ENCODE data around the gene CETN2. TPM values are rescaled to one million over a fixed set of nuclear protein-coding genes. Genes with fewer than 3 reads are reported as not detected.

CETN2 gene
- total RNA-seq, 4 donors from 2014 or later = 10.5 to 18.8 (median 13.5) TPM

DNA sequence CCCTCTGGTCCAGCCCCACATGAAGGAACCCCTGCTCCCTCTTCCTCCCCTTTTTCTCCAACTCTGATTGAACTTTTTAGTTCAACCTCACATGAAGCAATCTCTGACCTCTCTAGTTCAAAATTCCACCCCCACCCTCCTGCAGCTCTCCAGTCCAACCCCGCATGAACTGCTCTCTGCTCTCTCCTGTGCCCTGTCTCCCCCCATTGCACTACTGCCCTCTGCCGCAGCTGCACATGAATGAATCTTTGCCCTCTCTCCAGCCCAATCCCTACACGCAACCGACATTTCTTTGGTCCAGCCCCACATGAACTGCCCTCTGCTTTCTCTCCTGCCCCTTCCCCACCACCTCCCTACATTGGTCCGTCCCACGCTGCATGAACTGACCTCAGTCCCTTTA is 6.9 kb downstream of the CETN2 start:
- H3K4me3 ChIP-seq (ENCODE audit: low read depth, poor library complexity, severe bottlenecking) = no peak overlapping the region
- 70 to 81% methylated on average over 6 of the region's 6 CpGs for whole genome bisulfite sequencing, 2 donors
- TF ChIP-seq POLR2A (IDR thresholded peaks at IDR 0.05) (no peak), CTCF (IDR thresholded peaks at IDR 0.05) (no peak)
- DNase-seq (ENCODE audit: low spot score in 2 of 2) = no peak
- intact Hi-C loops (cut with DNase I; ENCODE audit: low total_unique reads) = no loop called here

DNA sequence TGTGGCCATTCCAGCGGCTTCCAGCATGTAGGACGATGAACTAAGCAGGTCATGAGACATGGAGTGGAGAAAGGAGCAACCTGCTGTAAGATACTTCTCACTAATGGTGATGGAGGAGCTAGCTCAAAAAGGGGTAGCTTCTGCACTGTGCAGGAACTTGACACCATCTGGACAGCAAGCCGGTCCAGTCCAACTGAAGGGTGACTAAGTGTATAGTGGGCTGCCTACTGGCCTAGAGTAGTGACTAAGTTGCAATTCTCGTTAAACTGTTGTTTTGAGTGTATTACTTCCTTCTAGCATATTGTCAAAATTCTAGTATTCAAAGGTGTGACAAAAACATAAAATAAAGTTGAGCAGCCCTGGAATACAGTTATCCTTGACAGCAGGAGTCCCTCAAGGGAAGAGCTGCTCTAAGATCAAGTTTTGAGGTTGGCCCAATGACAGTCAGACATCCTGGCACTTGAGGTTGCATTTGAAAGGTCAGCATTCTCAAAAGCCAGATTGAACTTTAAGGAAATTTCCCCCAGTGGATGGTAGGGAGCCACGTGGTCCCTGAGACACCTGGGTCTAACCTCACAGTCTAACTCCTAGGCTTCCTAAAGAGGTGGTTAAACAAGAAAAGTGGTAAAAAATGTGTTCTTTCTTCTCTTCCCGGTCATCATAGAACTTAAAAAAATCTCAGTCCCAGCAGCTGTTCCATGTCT is 8.0 kb downstream of the CETN2 start:
- intact Hi-C loops (cut with DNase I; ENCODE audit: low total_unique reads) = no loop called here
- H3K4me3 ChIP-seq (ENCODE audit: low read depth, poor library complexity, severe bottlenecking) = no peak overlapping the region
- 63 to 69% methylated on average over 6 of the region's 6 CpGs for WGBS, 2 donors
- DNase-seq (ENCODE audit: low spot score in 2 of 2) = no peak
- TF ChIP-seq CTCF (IDR thresholded peaks at IDR 0.05) = no peak
- no peak for TF ChIP-seq POLR2A (IDR thresholded peaks at IDR 0.05)

DNA sequence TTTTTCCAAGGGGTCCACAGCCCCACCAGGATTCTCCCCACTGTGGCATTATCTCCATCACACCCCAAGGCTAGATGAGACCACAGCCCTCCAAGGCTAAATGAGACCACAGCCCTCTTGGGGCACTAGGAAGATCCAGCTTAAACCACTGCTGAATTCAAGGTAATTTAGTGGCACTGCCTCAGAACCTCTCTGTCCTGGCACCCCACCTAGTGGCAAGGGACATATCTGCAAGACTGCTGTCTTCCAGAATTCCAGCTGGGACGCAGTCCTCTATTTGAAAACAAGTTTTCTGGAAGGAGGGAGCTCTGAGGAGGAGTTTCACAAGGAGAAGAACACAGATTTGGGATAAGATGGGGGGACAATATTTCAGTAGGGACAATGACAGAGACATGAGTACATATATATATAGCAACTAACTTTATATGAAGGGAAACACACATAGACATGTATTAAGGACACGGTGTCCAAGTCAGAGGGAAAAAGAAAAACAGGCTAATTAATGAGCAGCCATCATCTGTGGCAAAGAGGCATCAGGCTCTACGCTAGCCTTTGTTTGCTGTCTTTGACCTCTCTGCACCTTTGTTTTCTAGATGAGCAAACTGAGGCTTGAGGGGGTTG is 9.3 kb downstream of the CETN2 start:
- 40 to 57% methylated on average over 3 of the region's 3 CpGs for WGBS, 2 donors
- H3K4me3 ChIP-seq (ENCODE audit: low read depth, poor library complexity, severe bottlenecking) = no peak overlapping the region
- intact Hi-C loops (cut with DNase I; ENCODE audit: low total_unique reads) = no loop called here
- TF ChIP-seq POLR2A (IDR thresholded peaks at IDR 0.05) (no peak), CTCF (IDR thresholded peaks at IDR 0.05) (no peak)
- DNase-seq (ENCODE audit: low spot score in 2 of 2) = no peak

- 77 to 91% methylated on average over 7 of the region's 7 CpGs for WGBS, 2 donors
- no peak for DNase-seq (ENCODE audit: low spot score in 2 of 2)
- TF ChIP-seq CTCF (IDR thresholded peaks at IDR 0.05) (no peak), POLR2A (IDR thresholded peaks at IDR 0.05) (no peak)
- intact Hi-C loops (cut with DNase I; ENCODE audit: low total_unique reads) = no loop called here
- no peak overlapping the region for H3K4me3 ChIP-seq (ENCODE audit: low read depth, poor library complexity, severe bottlenecking)
Observed at GRCh38 chrX:152819732-152820131, 10.8 kb downstream of the CETN2 start.

DNA sequence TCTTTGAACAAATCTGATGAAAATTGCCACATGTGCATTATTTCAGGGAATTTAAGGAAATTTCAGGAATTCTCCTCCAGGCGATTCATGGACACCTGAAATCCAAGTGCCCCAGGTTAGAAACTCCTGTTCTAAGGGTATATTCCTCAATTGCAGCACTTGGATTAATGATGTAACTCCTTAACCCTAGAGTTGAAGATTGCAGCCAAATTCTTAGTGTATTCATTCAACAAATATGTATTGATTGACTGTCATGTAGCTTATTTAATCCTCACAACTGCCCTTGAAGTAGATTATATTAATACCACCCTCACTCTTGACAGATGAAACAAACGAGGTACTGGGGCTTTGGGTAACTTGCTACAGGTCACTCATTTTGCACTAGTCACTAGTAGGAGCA is 11.3 kb downstream of the CETN2 start:
- TF ChIP-seq POLR2A (IDR thresholded peaks at IDR 0.05) = no peak
- TF ChIP-seq CTCF (IDR thresholded peaks at IDR 0.05) = no peak
- no peak for DNase-seq (ENCODE audit: low spot score in 2 of 2)
- no peak overlapping the region for H3K4me3 ChIP-seq (ENCODE audit: low read depth, poor library complexity, severe bottlenecking)
- WGBS, 2 donors = 61 to 72% methylated on average over 2 of the region's 2 CpGs
- intact Hi-C loops (cut with DNase I; ENCODE audit: low total_unique reads) = no loop called here

Data from lower leg skin (tissue), 4 donors.